Stimulated activated CD8-positive, alpha-beta memory T cell treated with anti-CD3 and anti-CD28 coated beads, Interleukin-7, amount 100 ng/mL, for 24 hours (primary cell): ENCODE results near the gene FZR1.

Experiments used
- DNase-seq: peaks from one replicate; pipeline ENCODE4 v3.0.0-alpha.2; 2020; ENCODE audit warnings: low read depth

FZR1 gene

GRCh38 chr19:3531716-3532115, 25.6 kb downstream of the FZR1 start:
- DNase-seq = no peak

GRCh38 chr19:3532154-3532786, 26.2 kb downstream of the FZR1 start:
- no peak for DNase-seq

GRCh38 chr19:3533033-3533432, 26.9 kb downstream of the FZR1 start:
- no peak for DNase-seq

GRCh38 chr19:3533563-3534216, 27.6 kb downstream of the FZR1 start:
- DNase-seq = no peak

- DNase-seq = no peak
Measured at GRCh38 chr19:3534375-3535234, 28.5 kb downstream of the FZR1 start.

GRCh38 chr19:3535235-3535535, 29.1 kb downstream of the FZR1 start:
- no peak for DNase-seq

GRCh38 chr19:3535563-3535965, 29.5 kb downstream of the FZR1 start:
- DNase-seq = no peak

- no peak for DNase-seq
Measured at GRCh38 chr19:3535981-3536380, 29.9 kb downstream of the FZR1 start.

GRCh38 chr19:3536429-3537100, 30.5 kb downstream of the FZR1 start:
- DNase-seq = no peak

GRCh38 chr19:3537101-3537437, 31.0 kb downstream of the FZR1 start:
- DNase-seq = no peak

GRCh38 chr19:3537438-3538240, 31.5 kb downstream of the FZR1 start:
- DNase-seq = no peak

GRCh38 chr19:3538258-3538929, 32.3 kb downstream of the FZR1 start:
- DNase-seq = no peak

- DNase-seq = no peak
Measured at GRCh38 chr19:3538965-3539755, 33.0 kb downstream of the FZR1 start, which contains the start of gene TEKTIP1. Gene TEKTIP1, plus strand, starts transcription at chr19:3539174. Its CDS starts 4 bp downstream, at chr19:3539178.

- no peak for DNase-seq
Measured at GRCh38 chr19:3539756-3540118, 33.6 kb downstream of the FZR1 start.

GRCh38 chr19:3543150-3544057, 37.3 kb downstream of the FZR1 start:
- DNase-seq = no peak

GRCh38 chr19:3544058-3544376, 37.9 kb downstream of the FZR1 start:
- no peak for DNase-seq

GRCh38 chr19:3544742-3545668, 38.9 kb downstream of the FZR1 start:
- peak; percentile 70 for DNase-seq

GRCh38 chr19:3545669-3546034, 39.5 kb downstream of the FZR1 start:
- DNase-seq = no peak

GRCh38 chr19:3546119-3546518, 40.0 kb downstream of the FZR1 start:
- DNase-seq = no peak
